T-cell (primary cell): ENCODE measurements around the gene PSME3. TPM values are rescaled to one million over a fixed set of nuclear protein-coding genes. Genes with fewer than 3 reads are reported as not detected.

Source experiments
- ATAC-seq, 4 experiments: fragments of 200-7000 bp in 3 of 4; fragments of 150-1000 bp in 1 of 4; cut with Tn5 transposase; replicated peaks in 1 of 4; 1 replicate in 3 of 4; 2 replicates in 1 of 4; pipeline ENCODE4 v1.10.0; 2021; ENCODE audit warnings: moderate library complexity in 3 of 4, mild to moderate bottlenecking in 2 of 4, moderate number of reproducible peaks in 1 of 4
- CTCF ChIA-PET, 2 donors: fragments of 300-600 bp; sonication (Branson Sonifier 250); formaldehyde crosslinking; loops; one replicate each; lab custom pipeline; 2022; ENCODE audit warnings: antibody characterized with exemption in 2 of 2; lab: Charles Lee
- POLR2A ChIA-PET, 2 donors: fragments of 300-600 bp; sonication (Branson Sonifier 250); formaldehyde crosslinking; loops; one replicate each; lab custom pipeline; 2022; ENCODE audit warnings: antibody characterized with exemption in 2 of 2; lab: Charles Lee
- DNase-seq, 35 experiments: peaks; one replicate each; pipeline versions ENCODE4 v3.0.0 to v3.0.0-alpha.2; 2013 to 2023
- H3K27ac ChIP-seq: one replicate; pipeline ENCODE4 v1.5.1; 2013; ENCODE audit warnings: low read length
- H3K27me3 ChIP-seq, 2 experiments: replicated peaks in 1 of 2; 1 replicate in 1 of 2; 2 replicates in 1 of 2; pipeline versions ENCODE4 v1.6.1 to v1.7.0; 2013; ENCODE audit warnings: low read length in 1 of 2, mixed read lengths in 1 of 2; ENCODE audit not compliant: control insufficient read depth in 2 of 2, insufficient read depth in 2 of 2; ENCODE audit errors: extremely low read depth in 1 of 2
- H3K36me3 ChIP-seq, 2 donors: 1 replicate in 1 of 2; 2 replicates in 1 of 2; pipeline versions ENCODE4 v1.6.1 to v1.7.0; 2013; ENCODE audit warnings: low read length in 1 of 2; ENCODE audit not compliant: control insufficient read depth in 2 of 2, insufficient read depth in 1 of 2; ENCODE audit errors: extremely low read depth in 1 of 2
- H3K4me1 ChIP-seq, 2 experiments: 1 replicate in 1 of 2; 2 replicates in 1 of 2; pipeline versions ENCODE4 v1.6.1 to v1.7.0; 2013; ENCODE audit warnings: low read length in 2 of 2, mixed read lengths in 1 of 2; ENCODE audit not compliant: insufficient read depth in 2 of 2, control insufficient read depth in 1 of 2; ENCODE audit errors: extremely low read depth in 1 of 2
- H3K4me3 ChIP-seq, 2 donors: 1 replicate in 1 of 2; 2 replicates in 1 of 2; pipeline versions ENCODE4 v1.5.1 to v1.7.0; 2013; ENCODE audit warnings: mild to moderate bottlenecking in 2 of 2, low read length in 1 of 2, moderate library complexity in 1 of 2; ENCODE audit not compliant: control insufficient read depth in 1 of 2; ENCODE audit errors: extremely low read depth in 1 of 2
- H3K9me3 ChIP-seq: 2 replicates; pipeline ENCODE4 v1.7.0; 2013
- H3K27ac Mint-ChIP-seq, 2 donors: one replicate each; pipeline ENCODE4 v1.8.0; 2020 to 2021; ENCODE audit warnings: mild to moderate bottlenecking in 2 of 2, mixed read lengths in 2 of 2
- H3K27me3 Mint-ChIP-seq, 2 donors: one replicate each; pipeline ENCODE4 v1.8.0; 2021 to 2022; ENCODE audit warnings: mixed read lengths in 2 of 2
- H3K36me3 Mint-ChIP-seq: one replicate; pipeline ENCODE4 v1.8.0; 2021; ENCODE audit warnings: mixed read lengths
- H3K4me1 Mint-ChIP-seq, 3 donors: one replicate each; pipeline ENCODE4 v1.8.0; 2020 to 2022; ENCODE audit warnings: mixed read lengths in 3 of 3, mild to moderate bottlenecking in 1 of 3
- H3K4me3 Mint-ChIP-seq, 3 donors: one replicate each; pipeline ENCODE4 v1.8.0; 2020 to 2022; ENCODE audit warnings: mild to moderate bottlenecking in 3 of 3, mixed read lengths in 3 of 3, moderate library complexity in 3 of 3
- H3K9me3 Mint-ChIP-seq, 3 donors: one replicate each; pipeline ENCODE4 v1.8.0; 2020 to 2022; ENCODE audit warnings: mixed read lengths in 3 of 3
- WGBS: methylation state at CpG from one replicate; pipeline ENCODE4 v1.1.5; 2013; ENCODE audit warnings: missing lambda C conversion rate; ENCODE audit not compliant: insufficient coverage; 5-methylcytosine and 5-hydroxymethylcytosine counted together
- total RNA-seq, 35 experiments: library from RNA in 6 of 35; stranded (reverse) in 6 of 35; fragments of 120-200 nt in 1 of 35; gene quantifications; one replicate each; pipeline versions ENCODE4 v1.2.1 to v1.2.4 and lab custom pipeline; 2013 to 2026

The PSME3 gene
- total RNA-seq, 5 donors from 2014 or later (not counting 1 experiment from before 2014, with no cell fraction given), result 68.0 to 79.1 (median 77.2) TPM

DNA sequence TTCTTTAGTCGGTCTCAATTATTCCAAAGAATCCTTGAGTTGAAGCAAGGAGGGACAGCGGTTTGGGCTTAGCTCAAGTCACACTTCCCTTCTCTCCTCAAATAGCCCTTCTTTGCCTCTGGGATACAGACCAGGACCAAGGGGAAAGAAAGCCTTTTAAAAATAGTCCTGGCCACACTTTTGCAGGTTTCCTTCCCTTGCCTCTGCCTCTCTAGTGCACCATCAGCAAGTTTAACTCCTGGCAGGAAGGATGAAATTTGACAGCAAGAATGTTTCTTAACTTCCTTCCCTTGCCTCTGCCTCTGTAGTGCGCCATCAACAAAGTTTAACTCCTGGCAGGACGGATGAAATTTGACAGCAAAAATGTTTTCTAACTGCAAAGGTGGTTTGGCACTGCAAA lies 60.2 kb downstream of the PSME3 start:
- ATAC-seq (no peak), DNase-seq (no peak)
- Histone ChIP-seq H3K4me1 (no peaks in the 10 kb centered on the region), H3K9me3 (no peaks in the 10 kb centered on the region), H3K27me3 (peaks cover 0 to 27% of the 10 kb centered on the region in 2 experiments), H3K27ac (no peak overlapping the region), H3K4me3 (no peak overlapping the region), H3K36me3 (no peaks in the 10 kb centered on the region)
- Mint-ChIP-seq H3K4me1 (peaks cover 0 to 1% (median 0%) of the 10 kb centered on the region in 3 donors), H3K4me3 (no peak overlapping the region), H3K27ac (no peak overlapping the region), H3K9me3 (no peaks in the 10 kb centered on the region), H3K27me3 (peaks cover 4 to 20% of the 10 kb centered on the region in 2 donors), H3K36me3 (no peaks in the 10 kb centered on the region)
- ChIA-PET POLR2A (no interaction called here), CTCF (no interaction called here)
- 19% methylated on average over 2 of the region's 4 CpGs for WGBS

Other genes starting within 250 kb of the PSME3 start
- 100 to 1,000 TPM in 3 of 5 donors, 10 to 100 TPM in 2; 72.4 to 150 (median 139) TPM for gene RETREG3, start 224.0 kb upstream of the PSME3 start, total RNA-seq
- gene TUBG1, start 223.7 kb upstream of the PSME3 start, total RNA-seq, result 10 to 100 TPM in 3 of 5 donors, 1 to 10 TPM in 2; 6.5 to 18.9 (median 16.2) TPM
- gene TUBG2, start 174.1 kb upstream of the PSME3 start, total RNA-seq, result 10 to 100 TPM; 13.7 to 22.3 (median 20.5) TPM
- gene PLEKHH3, start 156.4 kb upstream of the PSME3 start, total RNA-seq, result 1 to 10 TPM in 1 of 5 donors, under 1 TPM in 4; 0.13 to 2.5 (median 0.58) TPM
- 1 to 10 TPM in 4 of 5 donors, under 1 TPM in 1; 0.53 to 7.8 (median 1.3) TPM for gene CCR10, start 151.6 kb upstream of the PSME3 start, total RNA-seq
- gene CNTNAP1, start 150.9 kb upstream of the PSME3 start, total RNA-seq, result 10 to 100 TPM in 1 of 5 donors, 1 to 10 TPM in 4; 2.2 to 18.3 (median 3.0) TPM
- gene EZH1, start 88.4 kb upstream of the PSME3 start, total RNA-seq, result 100 to 1,000 TPM in 4 of 5 donors, 10 to 100 TPM in 1; 87.1 to 161 (median 146) TPM
- gene RAMP2, start 72.2 kb upstream of the PSME3 start, total RNA-seq, result not detected
- 10 to 100 TPM; 34.7 to 42.5 (median 38.7) TPM for gene VPS25, start 59.9 kb upstream of the PSME3 start, total RNA-seq
- gene WNK4, start 52.8 kb upstream of the PSME3 start, total RNA-seq, result 1 to 10 TPM in 1 of 5 donors, under 1 TPM in 3, not detected in 1; 0.38 to 1.3 (median 0.60) TPM
- 10 to 100 TPM in 4 of 5 donors, 1 to 10 TPM in 1; 7.9 to 32.4 (median 29.8) TPM for gene COA3, start 34.7 kb upstream of the PSME3 start, total RNA-seq
- not detected for gene CNTD1, start 34.5 kb upstream of the PSME3 start, total RNA-seq
- 100 to 1,000 TPM in 4 of 5 donors, 10 to 100 TPM in 1; 92.1 to 138 (median 105) TPM for gene BECN1, start 9.1 kb upstream of the PSME3 start, total RNA-seq
- 1 to 10 TPM; 2.2 to 3.7 (median 3.2) TPM for gene AOC2, start 11.2 kb downstream of the PSME3 start, total RNA-seq
- gene AOC3, start 17.8 kb downstream of the PSME3 start, total RNA-seq, result 1 to 10 TPM; 1.2 to 2.1 (median 1.2) TPM
- under 1 TPM in 3 of 5 donors, not detected in 2; 0.19 to 0.30 (median 0.20) TPM for gene G6PC1, start 67.4 kb downstream of the PSME3 start, total RNA-seq
- 10 to 100 TPM; 54.1 to 65.2 (median 60.0) TPM for gene AARSD1, start 131.1 kb downstream of the PSME3 start, total RNA-seq
- gene PTGES3L, start 146.7 kb downstream of the PSME3 start, total RNA-seq, result under 1 TPM in 3 of 5 donors, not detected in 2; 0.25 to 0.44 (median 0.41) TPM
- gene RUNDC1, start 147.2 kb downstream of the PSME3 start, total RNA-seq, result 10 to 100 TPM; 11.5 to 24.0 (median 23.7) TPM
- 1,000 to 10,000 TPM; 1,254 to 1,790 (median 1,710) TPM for gene RPL27, start 165.0 kb downstream of the PSME3 start, total RNA-seq
- 10 to 100 TPM; 27.0 to 44.6 (median 34.1) TPM for gene IFI35, start 173.4 kb downstream of the PSME3 start, total RNA-seq
- gene VAT1, start 189.0 kb downstream of the PSME3 start, total RNA-seq, result 10 to 100 TPM; 26.4 to 62.6 (median 48.5) TPM
- under 1 TPM; 0.08 to 0.64 (median 0.32) TPM for gene RND2, start 191.8 kb downstream of the PSME3 start, total RNA-seq